H1 (cell line): ENCODE results near the gene JMJD8. TPM values are rescaled to one million over a fixed set of nuclear protein-coding genes. Genes with fewer than 3 reads are reported as not detected.
A peak's percentile ranks its signal among the peaks of the same experiment; 100 is the strongest.

ENCODE experiments used
- ATF2 ChIP-seq: IDR thresholded peaks from 2 replicates; pipeline ENCODE4 v1.6.1; 2012; ENCODE audit warnings: low read length, inconsistent platforms
- BCL11A ChIP-seq, 2 experiments: IDR thresholded peaks; one replicate each; pipeline ENCODE4 v1.6.1; 2011; ENCODE audit warnings: low read depth in 2 of 2, low read length in 2 of 2, mild to moderate bottlenecking in 2 of 2
- CBX5 ChIP-seq: fragments of 300-800, 300-1000 bp; sonication (generic); IDR thresholded peaks from 2 replicates; pipeline ENCODE4 v1.7.1; 2016; ENCODE audit warnings: antibody characterized with exemption, low read length, low read depth
- CTCF ChIP-seq, 3 experiments: IDR thresholded peaks; 1 replicate in 2 of 3; 2 replicates in 1 of 3; pipeline versions ENCODE4 v1.5.1 to v1.6.1; 2011; ENCODE audit warnings: low read length in 3 of 3, mild to moderate bottlenecking in 3 of 3, inconsistent platforms in 2 of 3, low read depth in 1 of 3, moderate library complexity in 1 of 3; ENCODE audit not compliant: insufficient read depth in 1 of 3; ENCODE audit errors: control extremely low read depth in 1 of 3
- JUND ChIP-seq: IDR thresholded peaks from 2 replicates; pipeline ENCODE4 v1.6.1; 2011; ENCODE audit warnings: mild to moderate bottlenecking, improper control_type of control experiment, low read length
- KDM1A ChIP-seq: fragments of 200-600, 300-600 bp; sonication (generic); IDR thresholded peaks from 2 replicates; pipeline ENCODE4 v1.7.1; 2016; ENCODE audit warnings: mild to moderate bottlenecking, low read length, borderline replicate concordance
- KDM5A ChIP-seq: fragments of 200-600 bp; IDR thresholded peaks from 2 replicates; pipeline ENCODE4 v1.7.1; 2012; ENCODE audit warnings: mild to moderate bottlenecking, low read length, inconsistent platforms, mixed read lengths
- NANOG ChIP-seq: IDR thresholded peaks from 2 replicates; pipeline ENCODE4 v1.6.1; 2011; ENCODE audit warnings: low read length, low read depth, mild to moderate bottlenecking, inconsistent platforms; ENCODE audit not compliant: insufficient read depth, poor library complexity, severe bottlenecking
- NRF1 ChIP-seq: IDR thresholded peaks from 2 replicates; pipeline ENCODE4 v1.6.1; 2011; ENCODE audit warnings: mild to moderate bottlenecking, low read depth, low read length, improper control_type of control experiment
- POLR2A ChIP-seq, 2 experiments: IDR thresholded peaks; 1 replicate in 1 of 2; 2 replicates in 1 of 2; pipeline ENCODE4 v1.6.1; 2011; ENCODE audit warnings: low read depth in 2 of 2, low read length in 2 of 2, mild to moderate bottlenecking in 2 of 2; ENCODE audit errors: control extremely low read depth in 1 of 2
- RAD21 ChIP-seq, 2 experiments: IDR thresholded peaks in 1 of 2; conservative IDR thresholded peaks in 1 of 2; 2 replicates each; pipeline ENCODE4 v1.6.1; 2011; ENCODE audit warnings: low read depth in 2 of 2, low read length in 2 of 2, improper control_type of control experiment in 1 of 2, inconsistent platforms in 1 of 2, mild to moderate bottlenecking in 1 of 2, moderate library complexity in 1 of 2
- RBBP5 ChIP-seq: IDR thresholded peaks from 2 replicates; pipeline ENCODE4 v1.7.1; 2012; ENCODE audit warnings: low read depth, mild to moderate bottlenecking, inconsistent platforms, low read length, moderate library complexity, borderline replicate concordance
- RFX5 ChIP-seq: IDR thresholded peaks from 2 replicates; pipeline ENCODE4 v1.6.1; 2011; ENCODE audit warnings: low read depth, low read length, improper control_type of control experiment, borderline replicate concordance
- SAP30 ChIP-seq: fragments of 300-600 bp; sonication (generic); IDR thresholded peaks from 2 replicates; pipeline ENCODE4 v1.7.1; 2012; ENCODE audit warnings: low read length, moderate library complexity, mild to moderate bottlenecking, inconsistent platforms; ENCODE audit not compliant: insufficient read depth, insufficient replicate concordance
- SIN3A ChIP-seq, 2 experiments: IDR thresholded peaks in 1 of 2; conservative IDR thresholded peaks in 1 of 2; 2 replicates each; pipeline ENCODE4 v1.6.1; 2011 to 2012; ENCODE audit warnings: low read length in 2 of 2, improper control_type of control experiment in 1 of 2, low read depth in 1 of 2, mild to moderate bottlenecking in 1 of 2
- SRF ChIP-seq: IDR thresholded peaks from 2 replicates; pipeline ENCODE4 v1.6.1; 2011; ENCODE audit warnings: mild to moderate bottlenecking, low read depth, low read length, moderate library complexity
- TAF1 ChIP-seq: IDR thresholded peaks from 2 replicates; pipeline ENCODE4 v1.6.1; 2011; ENCODE audit warnings: mild to moderate bottlenecking, low read depth, low read length
- YY1 ChIP-seq: IDR thresholded peaks from 2 replicates; pipeline ENCODE4 v1.6.1; 2011; ENCODE audit warnings: low read depth, mild to moderate bottlenecking, low read length
- polyA plus RNA-seq, 7 experiments: library from polyadenylated mRNA; depleted of rRNA in 3 of 7; stranded (reverse) in 5 of 7; unstranded in 2 of 7; fragments of >200 nt in 5 of 7; fragments of 200-250 nt in 2 of 7; gene quantifications; 1 replicate in 5 of 7; 2 replicates in 1 of 7; 4 replicates in 1 of 7; pipeline versions ENCODE4 v1.2.1 to v1.2.3, GENCODE V29; 2011 to 2013; ENCODE audit warnings: missing spikeins in 2 of 7, mixed read lengths in 2 of 7
- total RNA-seq: library from RNA; stranded (reverse); fragmentation: NEBNext Ultra II Directional; extraction: Animal tissue kit (Norgen Biotek cat#: 25700); gene quantifications from 2 replicates; pipeline ENCODE4 v1.2.1, GENCODE V29; 2021

JMJD8 gene
- total and polyA plus RNA-seq, 2 of the 8 experiments (the other 6 are each of a cell fraction or from before 2014, with no cell fraction given) = 46.4 to 87.4 TPM

- TF ChIP-seq CTCF (IDR thresholded peaks at IDR 0.05; ENCODE audit: control extremely low read depth in 1 of 3, insufficient read depth in 1 of 3, low read depth in 1 of 3, low read length in 3 of 3) (peak in 2 of 3 experiments; percentile 62 to 70; a peak in 3 of 4 replicates), SAP30 (no peak), SIN3A (conservative IDR thresholded peaks at IDR 0.05 in 1 of 2, IDR thresholded peaks at IDR 0.05 in 1 of 2; ENCODE audit: low read depth in 1 of 2, low read length in 2 of 2) (no peak; a peak in 1 of 4 replicates), RAD21 (IDR thresholded peaks at IDR 0.05 in 1 of 2, conservative IDR thresholded peaks at IDR 0.05 in 1 of 2; ENCODE audit: low read depth in 2 of 2, low read length in 2 of 2) (peak; percentile 39 to 44), NANOG (peak; percentile 3), KDM5A (no peak), RBBP5 (no peak), ATF2 (no peak), KDM1A (no peak), CBX5 (no peak), YY1 (peak; percentile 57; the same call in 1 of the 2 replicates), POLR2A (IDR thresholded peaks at IDR 0.05; ENCODE audit: control extremely low read depth in 1 of 2, low read depth in 2 of 2, low read length in 2 of 2) (0 out of 3 replicates have a peak, but pooled peaks of 1 of the 2 experiments have one; percentile 18), SRF (no peak), NRF1 (no peak), JUND (no peak), TAF1 (0 out of 2 replicates have a peak, but pooled peaks have one; percentile 60), BCL11A (IDR thresholded peaks at IDR 0.05; ENCODE audit: low read depth in 2 of 2, low read length in 2 of 2) (no peak), RFX5 (no peak)
Observed at GRCh38 chr16:660459-661183, 23.5 kb downstream of the JMJD8 start (continued).
